ENCODE results near the gene ZNF813. TPM values are rescaled to one million over a fixed set of nuclear protein-coding genes. Genes with fewer than 3 reads are reported as not detected.

ZNF813 gene
- total RNA-seq, 1 experiment from 2014 or later, result not detected

DNA sequence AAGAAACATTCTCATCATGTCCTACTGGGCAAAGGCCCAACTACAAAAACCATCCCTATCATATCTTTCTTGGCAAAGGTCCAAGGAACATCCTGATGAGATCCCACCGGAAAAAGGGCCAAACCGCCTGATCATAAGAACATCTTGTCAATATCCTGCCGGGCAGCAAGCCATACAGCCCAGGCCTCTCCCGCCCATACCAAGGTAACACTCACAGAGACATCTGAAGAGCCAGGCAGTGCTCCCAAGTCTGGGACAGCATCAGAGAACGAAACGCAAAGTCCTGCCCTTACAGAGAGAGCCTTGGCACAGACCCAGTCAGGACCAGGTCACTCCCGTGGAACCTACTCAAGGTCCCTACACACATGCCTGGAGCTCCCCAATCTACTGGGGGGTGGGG, 51.9 kb downstream of the ZNF813 start:
- no peak for DNase-seq (ENCODE audit: extremely low read depth, low read depth)

DNA sequence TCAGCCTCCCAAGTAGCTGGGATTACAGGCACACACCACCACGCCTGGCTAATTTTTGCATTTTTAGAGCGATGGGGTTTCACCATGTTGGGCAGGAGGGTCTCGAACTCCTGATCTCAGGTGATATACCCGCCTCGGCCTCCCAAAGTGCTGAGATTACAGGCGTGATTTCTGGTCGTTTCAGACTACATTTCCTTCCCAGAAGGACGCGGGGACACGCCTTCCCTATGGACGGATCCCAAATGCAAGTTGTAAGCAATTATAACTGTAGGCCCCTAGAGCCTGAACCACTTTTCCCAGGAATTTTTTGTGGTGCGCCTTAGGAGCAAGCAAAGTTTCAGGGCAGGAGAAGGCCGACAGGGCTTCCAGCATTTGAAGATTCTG, 52.6 kb downstream of the ZNF813 start:
- no peak for DNase-seq (ENCODE audit: extremely low read depth, low read depth)

- DNase-seq (ENCODE audit: extremely low read depth, low read depth), result no peak
Observed at GRCh38 chr19:53520547-53521372, 53.2 kb downstream of the ZNF813 start.

GRCh38 chr19:53521373-53522202, 54.1 kb downstream of the ZNF813 start:
- DNase-seq (ENCODE audit: extremely low read depth, low read depth), result no peak

GRCh38 chr19:53525922-53526321, 58.4 kb downstream of the ZNF813 start:
- no peak for DNase-seq (ENCODE audit: extremely low read depth, low read depth)

DNA sequence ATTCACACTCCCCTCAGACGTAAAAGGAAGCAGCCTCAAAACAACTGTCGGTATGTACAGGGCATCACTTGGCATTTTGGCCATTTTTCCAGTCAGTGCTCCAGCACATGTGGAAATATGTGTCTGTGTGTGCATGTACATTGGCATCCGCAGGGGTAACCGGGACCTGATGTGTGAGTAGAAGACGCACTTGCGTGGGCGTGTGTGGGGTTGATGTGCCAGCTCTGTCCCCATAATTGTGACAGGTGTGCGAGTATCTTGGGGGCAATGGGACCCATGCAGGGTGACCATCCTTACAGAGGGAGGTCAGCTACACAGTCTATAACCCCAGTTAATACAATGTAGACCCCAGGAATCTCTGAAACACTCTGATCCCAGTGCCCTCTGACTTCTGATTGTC, 63.1 kb downstream of the ZNF813 start:
- DNase-seq (ENCODE audit: extremely low read depth, low read depth), result no peak

GRCh38 chr19:53531457-53531856, 63.9 kb downstream of the ZNF813 start:
- no peak for DNase-seq (ENCODE audit: extremely low read depth, low read depth)

DNA sequence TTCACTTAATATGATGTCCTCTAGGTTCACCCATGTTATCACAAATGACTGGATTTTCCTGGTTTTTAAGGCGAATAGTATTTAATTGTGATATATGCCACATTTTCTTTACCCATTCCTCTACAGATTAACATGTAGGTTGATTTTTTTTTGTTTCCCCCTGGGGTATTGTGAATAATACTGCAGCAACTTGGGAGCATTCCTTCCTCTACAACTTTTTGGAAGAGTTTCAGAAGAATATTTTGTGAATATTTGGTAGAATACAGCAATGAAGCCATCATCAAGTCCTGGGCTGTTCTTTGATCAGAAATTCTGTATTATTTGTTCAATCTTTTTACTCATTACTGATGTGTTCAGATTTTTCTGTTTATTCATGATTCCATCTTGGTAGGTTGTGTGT, 64.8 kb downstream of the ZNF813 start:
- DNase-seq (ENCODE audit: extremely low read depth, low read depth), result no peak

- DNase-seq (ENCODE audit: extremely low read depth, low read depth), result no peak
Observed at GRCh38 chr19:53536225-53536548, 68.7 kb downstream of the ZNF813 start.

DNA sequence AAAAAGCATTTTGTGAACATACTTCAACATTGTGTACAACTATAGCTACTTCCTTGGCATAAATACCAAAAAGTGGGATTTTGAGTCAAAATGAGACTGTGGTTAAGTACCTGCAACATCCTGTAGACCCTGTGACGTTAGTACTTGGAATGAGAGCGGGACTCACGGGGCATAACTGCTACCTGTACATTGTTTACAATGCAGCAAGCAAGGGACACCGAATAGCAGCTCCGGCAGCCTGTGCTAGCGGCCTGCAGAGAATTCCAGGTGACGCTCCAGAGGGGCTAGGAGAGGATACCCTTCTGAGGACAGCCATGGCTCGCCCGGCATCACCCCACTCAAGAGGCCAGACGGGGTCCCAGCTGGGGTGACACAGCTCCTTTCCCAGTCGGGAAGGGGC, 69.6 kb downstream of the ZNF813 start:
- no peak for DNase-seq (ENCODE audit: extremely low read depth, low read depth)

- no peak for DNase-seq (ENCODE audit: extremely low read depth, low read depth)
Observed at GRCh38 chr19:53537521-53538377, 70.2 kb downstream of the ZNF813 start, which contains the start of gene ZNF331. ZNF331 (plus strand) TSS chr19:53538145; CDS start chr19:53569377, 31,232 bp downstream.

GRCh38 chr19:53538378-53539109, 71.0 kb downstream of the ZNF813 start:
- DNase-seq (ENCODE audit: extremely low read depth, low read depth), result no peak

- no peak for DNase-seq (ENCODE audit: extremely low read depth, low read depth)
Observed at GRCh38 chr19:53540091-53540490, 72.6 kb downstream of the ZNF813 start.

- DNase-seq (ENCODE audit: extremely low read depth, low read depth), result no peak
Observed at GRCh38 chr19:53541971-53542370, 74.4 kb downstream of the ZNF813 start.

- DNase-seq (ENCODE audit: extremely low read depth, low read depth), result peak; percentile 4
Observed at GRCh38 chr19:53545271-53546065, 77.9 kb downstream of the ZNF813 start.

Data from NCI-H460 (cell line).